HepG2 (cell line): Measurements from ENCODE around the gene BCL2L11.

Experiments used
- AHR ChIP-seq: IDR thresholded peaks from 2 replicates; pipeline ENCODE4 v1.6.1; 2018; ENCODE audit warnings: missing genetic modification reagents, missing compliant biosample characterization
- ASH2L ChIP-seq: fragments of 300-600, 200-600 bp; sonication (generic); IDR thresholded peaks from 2 replicates; pipeline ENCODE4 v1.7.0; 2017; ENCODE audit warnings: low read depth, mild to moderate bottlenecking, moderate library complexity, mixed read lengths, low read length; ENCODE audit not compliant: insufficient read length
- CBX5 ChIP-seq: sonication (generic); formaldehyde crosslinking; IDR thresholded peaks from 2 replicates; pipeline ENCODE4 v1.4.0; 2020; ENCODE audit warnings: missing genetic modification reagents, borderline replicate concordance
- FLYWCH1 ChIP-seq: sonication (generic); formaldehyde crosslinking; IDR thresholded peaks from 2 replicates; pipeline ENCODE4 v1.8.1; 2023; ENCODE audit warnings: mild to moderate bottlenecking, missing genetic modification reagents
- FOSL1 ChIP-seq: sonication (generic); formaldehyde crosslinking; IDR thresholded peaks from 2 replicates; pipeline ENCODE4 v1.9.0; 2021; ENCODE audit warnings: missing genetic modification reagents, borderline replicate concordance
- MZF1 ChIP-seq: sonication (generic); formaldehyde crosslinking; IDR thresholded peaks from 2 replicates; pipeline ENCODE4 v1.8.1; 2023; ENCODE audit warnings: mild to moderate bottlenecking, missing genetic modification reagents, borderline replicate concordance
- POLR2A ChIP-seq, 2 experiments: IDR thresholded peaks; 2 replicates each; pipeline ENCODE4 v1.6.1; 2011; ENCODE audit warnings: low read depth in 2 of 2, low read length in 2 of 2, mild to moderate bottlenecking in 1 of 2, moderate library complexity in 1 of 2; ENCODE audit not compliant: insufficient read depth in 1 of 2
- POLR2AphosphoS5 ChIP-seq: IDR thresholded peaks from 2 replicates; pipeline ENCODE4 v1.6.1; 2012; ENCODE audit warnings: low read depth, low read length
- THAP11 ChIP-seq: IDR thresholded peaks from 2 replicates; pipeline ENCODE4 v1.6.1; 2016; ENCODE audit warnings: missing biosample characterization, missing genetic modification reagents
- YY1 ChIP-seq: IDR thresholded peaks from 2 replicates; pipeline ENCODE4 v1.6.1; 2011; ENCODE audit warnings: low read length, low read depth, moderate library complexity, mild to moderate bottlenecking; ENCODE audit not compliant: insufficient read depth, insufficient replicate concordance
- ZNF234 ChIP-seq: sonication (generic); formaldehyde crosslinking; conservative IDR thresholded peaks from 2 replicates; pipeline ENCODE4 v1.5.1; 2020; ENCODE audit warnings: mild to moderate bottlenecking, missing genetic modification reagents
- ZNF274 ChIP-seq: sonication (generic); formaldehyde crosslinking; IDR thresholded peaks from 2 replicates; pipeline ENCODE4 v1.5.1; 2020; ENCODE audit warnings: mild to moderate bottlenecking, missing genetic modification reagents
- TF ChIP-seq, protein P1 (sequence below): sonication (generic); formaldehyde crosslinking; IDR thresholded peaks from 2 replicates; pipeline ENCODE4 v1.4.0; 2020; ENCODE audit warnings: missing genetic modification reagents, borderline replicate concordance

DNA sequence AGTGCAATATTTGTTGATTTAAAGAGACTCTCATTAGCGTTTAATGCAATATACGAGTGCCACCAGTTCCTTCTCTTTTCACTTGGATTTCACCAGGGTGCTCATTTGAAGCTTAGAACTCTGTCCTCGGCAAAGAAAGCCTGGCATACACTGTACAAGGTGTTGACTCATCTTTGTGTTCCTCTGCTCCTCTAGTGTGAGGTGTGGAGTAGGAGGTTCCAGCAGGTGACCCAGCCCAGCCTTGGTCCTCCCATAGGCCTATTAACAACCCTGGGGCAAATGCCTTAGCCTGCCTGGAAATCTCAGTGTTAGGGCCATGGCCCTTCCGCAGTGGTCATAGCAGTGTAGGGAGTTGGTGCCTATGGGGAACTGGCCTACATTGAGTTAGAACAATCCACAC is 20.1 kb downstream of the BCL2L11 start:
- TF ChIP-seq AHR (CRISPR knock-in tag) (no peak), ASH2L (no peak), ZNF274 (no peak), POLR2A (IDR thresholded peaks at IDR 0.05; ENCODE audit: insufficient read depth in 1 of 2, low read depth in 2 of 2, low read length in 2 of 2) (no peak), ZNF234 (CRISPR knock-in tag) (no peak), YY1 (no peak), MZF1 (CRISPR knock-in tag) (no peak), FLYWCH1 (CRISPR knock-in tag) (no peak), POLR2AphosphoS5 (no peak), CBX5 (CRISPR knock-in tag) (no peak), FOSL1 (no peak), THAP11 (CRISPR knock-in tag) (no peak)
- TF ChIP-seq, protein P1, sequence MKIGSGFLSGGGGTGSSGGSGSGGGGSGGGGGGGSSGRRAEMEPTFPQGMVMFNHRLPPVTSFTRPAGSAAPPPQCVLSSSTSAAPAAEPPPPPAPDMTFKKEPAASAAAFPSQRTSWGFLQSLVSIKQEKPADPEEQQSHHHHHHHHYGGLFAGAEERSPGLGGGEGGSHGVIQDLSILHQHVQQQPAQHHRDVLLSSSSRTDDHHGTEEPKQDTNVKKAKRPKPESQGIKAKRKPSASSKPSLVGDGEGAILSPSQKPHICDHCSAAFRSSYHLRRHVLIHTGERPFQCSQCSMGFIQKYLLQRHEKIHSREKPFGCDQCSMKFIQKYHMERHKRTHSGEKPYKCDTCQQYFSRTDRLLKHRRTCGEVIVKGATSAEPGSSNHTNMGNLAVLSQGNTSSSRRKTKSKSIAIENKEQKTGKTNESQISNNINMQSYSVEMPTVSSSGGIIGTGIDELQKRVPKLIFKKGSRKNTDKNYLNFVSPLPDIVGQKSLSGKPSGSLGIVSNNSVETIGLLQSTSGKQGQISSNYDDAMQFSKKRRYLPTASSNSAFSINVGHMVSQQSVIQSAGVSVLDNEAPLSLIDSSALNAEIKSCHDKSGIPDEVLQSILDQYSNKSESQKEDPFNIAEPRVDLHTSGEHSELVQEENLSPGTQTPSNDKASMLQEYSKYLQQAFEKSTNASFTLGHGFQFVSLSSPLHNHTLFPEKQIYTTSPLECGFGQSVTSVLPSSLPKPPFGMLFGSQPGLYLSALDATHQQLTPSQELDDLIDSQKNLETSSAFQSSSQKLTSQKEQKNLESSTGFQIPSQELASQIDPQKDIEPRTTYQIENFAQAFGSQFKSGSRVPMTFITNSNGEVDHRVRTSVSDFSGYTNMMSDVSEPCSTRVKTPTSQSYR (CRISPR knock-in tag) = no peak
